Trophoblast cell (in vitro differentiated cells and primary cell): ENCODE measurements around the gene RELCH.

Source experiments
- DNase-seq, 2 donors: peaks; one replicate each; pipeline ENCODE4 v3.0.0-alpha.2; 2016
- H2AFZ ChIP-seq: 2 replicates; pipeline ENCODE4 v1.6.1; 2013; ENCODE audit warnings: low read length, moderate library complexity, mild to moderate bottlenecking; ENCODE audit not compliant: insufficient read depth, poor library complexity
- H2AK5ac ChIP-seq: 2 replicates; pipeline ENCODE4 v1.6.1; 2013; ENCODE audit warnings: mild to moderate bottlenecking, low read length
- H2BK120ac ChIP-seq: 2 replicates; pipeline ENCODE4 v1.6.1; 2013; ENCODE audit warnings: low read length, mild to moderate bottlenecking, moderate library complexity; ENCODE audit not compliant: insufficient read depth, poor library complexity
- H2BK12ac ChIP-seq: 2 replicates; pipeline ENCODE4 v1.6.1; 2013; ENCODE audit warnings: mild to moderate bottlenecking, low read length, moderate library complexity
- H2BK5ac ChIP-seq: 2 replicates; pipeline ENCODE4 v1.6.1; 2013; ENCODE audit warnings: low read length, low read depth, moderate library complexity, mild to moderate bottlenecking; ENCODE audit not compliant: poor library complexity
- H3K14ac ChIP-seq: 2 replicates; pipeline ENCODE4 v1.6.1; 2013; ENCODE audit warnings: mild to moderate bottlenecking, low read length
- H3K18ac ChIP-seq: 2 replicates; pipeline ENCODE4 v1.6.1; 2013; ENCODE audit warnings: mild to moderate bottlenecking, low read length
- H3K23ac ChIP-seq: 2 replicates; pipeline ENCODE4 v1.6.1; 2013; ENCODE audit warnings: low read length
- H3K27ac ChIP-seq: 2 replicates; pipeline ENCODE4 v1.5.1; 2013; ENCODE audit warnings: low read depth, mild to moderate bottlenecking, inconsistent platforms, low read length, moderate library complexity
- H3K27me3 ChIP-seq: 2 replicates; pipeline ENCODE4 v1.6.1; 2013; ENCODE audit warnings: inconsistent platforms, mild to moderate bottlenecking, low read length, moderate library complexity; ENCODE audit not compliant: insufficient read depth
- H3K36me3 ChIP-seq, 2 experiments: 1 replicate in 1 of 2; 2 replicates in 1 of 2; pipeline ENCODE4 v1.6.1; 2013; ENCODE audit warnings: low read length in 2 of 2, mild to moderate bottlenecking in 2 of 2, moderate library complexity in 1 of 2; ENCODE audit not compliant: insufficient read depth in 2 of 2, control insufficient read depth in 1 of 2
- H3K4ac ChIP-seq: 2 replicates; pipeline ENCODE4 v1.6.1; 2013; ENCODE audit warnings: low read depth, mild to moderate bottlenecking, low read length, moderate library complexity
- H3K4me1 ChIP-seq, 2 experiments: 1 replicate in 1 of 2; 2 replicates in 1 of 2; pipeline ENCODE4 v1.6.1; 2013; ENCODE audit warnings: low read length in 2 of 2, mild to moderate bottlenecking in 2 of 2, moderate library complexity in 1 of 2; ENCODE audit not compliant: insufficient read depth in 2 of 2, control insufficient read depth in 1 of 2
- H3K4me2 ChIP-seq: 2 replicates; pipeline ENCODE4 v1.6.1; 2013; ENCODE audit warnings: inconsistent platforms, mild to moderate bottlenecking, low read length, moderate library complexity
- H3K4me3 ChIP-seq: 2 replicates; pipeline ENCODE4 v1.5.1; 2013; ENCODE audit warnings: mild to moderate bottlenecking, low read depth, low read length, inconsistent platforms
- H3K79me1 ChIP-seq: one replicate; pipeline ENCODE4 v1.6.1; 2013; ENCODE audit warnings: low read length
- H3K79me2 ChIP-seq: 2 replicates; pipeline ENCODE4 v1.6.1; 2013; ENCODE audit warnings: low read length, mild to moderate bottlenecking; ENCODE audit not compliant: control insufficient read depth, insufficient read depth, poor library complexity
- H3K9ac ChIP-seq: 2 replicates; pipeline ENCODE4 v1.6.1; 2013; ENCODE audit warnings: mild to moderate bottlenecking, low read length
- H3K9me3 ChIP-seq: 2 replicates; pipeline ENCODE4 v1.6.1; 2013; ENCODE audit warnings: low read depth, mild to moderate bottlenecking, control low read depth, inconsistent platforms, low read length; ENCODE audit not compliant: insufficient read depth
- H4K12ac ChIP-seq: 2 replicates; pipeline ENCODE4 v1.6.1; 2013; ENCODE audit warnings: low read depth, mild to moderate bottlenecking, low read length, moderate library complexity
- H4K8ac ChIP-seq: 2 replicates; pipeline ENCODE4 v1.6.1; 2013; ENCODE audit warnings: low read depth, mild to moderate bottlenecking, low read length, moderate library complexity
- H4K91ac ChIP-seq: one replicate; pipeline ENCODE4 v1.6.1; 2013; ENCODE audit warnings: low read depth, mild to moderate bottlenecking, low read length, moderate library complexity
- WGBS: extraction: QIAGEN DNeasy Blood & Tissue Kit; methylation state at CpG from one replicate; pipeline ENCODE4 v1.1.7; 2013; ENCODE audit warnings: missing lambda C conversion rate; ENCODE audit not compliant: insufficient read length, insufficient coverage; ENCODE audit errors: extremely low coverage; 5-methylcytosine and 5-hydroxymethylcytosine counted together

RELCH gene

DNA sequence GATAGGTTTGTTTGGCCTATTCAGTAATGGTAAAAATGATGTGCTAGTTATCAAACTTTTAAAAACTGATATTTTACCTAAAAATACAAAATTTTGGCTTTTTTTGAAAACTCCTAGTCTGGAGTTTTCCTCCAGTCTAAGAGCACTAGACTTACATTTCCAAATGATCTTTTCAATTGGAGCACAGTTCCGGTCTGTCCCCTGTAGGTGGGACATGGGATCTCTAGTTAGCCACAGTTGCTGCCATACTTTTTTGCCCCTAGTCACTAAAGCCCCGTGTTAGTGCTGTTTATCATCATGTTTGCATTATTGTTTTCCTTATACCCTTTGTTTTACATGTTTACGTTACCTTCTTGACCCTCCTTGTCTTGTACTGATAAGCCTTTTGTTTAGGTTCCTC, 52.4 kb downstream of the RELCH start:
- H3K14ac ChIP-seq = no peak overlapping the region
- H3K27ac ChIP-seq = no peak overlapping the region
- no peak overlapping the region for H2AK5ac ChIP-seq
- no peaks in the 10 kb centered on the region for H3K4me1 ChIP-seq
- DNase-seq = peak in 1 of 2 donors; percentile 2
- no peak overlapping the region for H3K4me2 ChIP-seq
- no peak overlapping the region for H2AFZ ChIP-seq
- no peak overlapping the region for H3K4ac ChIP-seq
- no peak overlapping the region for H2BK120ac ChIP-seq
- no peak overlapping the region for H3K23ac ChIP-seq
- no peak overlapping the region for H4K91ac ChIP-seq
- H3K9me3 ChIP-seq = no peaks in the 10 kb centered on the region
- no peaks in the 10 kb centered on the region for H3K79me2 ChIP-seq
- no peak overlapping the region for H3K18ac ChIP-seq
- WGBS = no CpG with 5 or more reads among the region's 3 CpGs
- no peaks in the 10 kb centered on the region for H3K27me3 ChIP-seq
- H3K79me1 ChIP-seq = no peaks in the 10 kb centered on the region
- H2BK12ac ChIP-seq = no peak overlapping the region
- peaks cover 0 to 2% of the 10 kb centered on the region in 2 experiments for H3K36me3 ChIP-seq
- H3K4me3 ChIP-seq = no peak overlapping the region
- no peak overlapping the region for H2BK5ac ChIP-seq
- no peak overlapping the region for H4K12ac ChIP-seq
- no peak overlapping the region for H3K9ac ChIP-seq
- no peak overlapping the region for H4K8ac ChIP-seq

DNA sequence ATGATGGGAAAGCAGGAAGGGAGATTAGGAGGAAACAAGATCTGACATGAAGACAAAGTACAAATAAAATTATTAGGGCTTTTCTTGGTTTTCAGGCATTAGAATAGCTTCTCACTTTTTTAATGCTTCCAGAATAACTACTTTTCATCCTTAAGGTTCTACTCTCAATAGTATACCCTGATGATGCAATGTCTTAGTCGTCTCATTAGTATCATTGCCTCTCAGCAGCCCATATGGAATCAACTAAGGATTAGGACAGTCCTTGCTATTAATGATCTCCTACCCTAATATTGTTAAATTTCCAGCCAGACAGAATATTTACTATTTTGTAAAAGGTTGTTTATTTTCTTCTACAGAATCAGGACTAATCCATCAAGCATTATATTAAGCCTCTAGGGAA, 55.9 kb downstream of the RELCH start:
- no peak overlapping the region for H3K14ac ChIP-seq

DNA sequence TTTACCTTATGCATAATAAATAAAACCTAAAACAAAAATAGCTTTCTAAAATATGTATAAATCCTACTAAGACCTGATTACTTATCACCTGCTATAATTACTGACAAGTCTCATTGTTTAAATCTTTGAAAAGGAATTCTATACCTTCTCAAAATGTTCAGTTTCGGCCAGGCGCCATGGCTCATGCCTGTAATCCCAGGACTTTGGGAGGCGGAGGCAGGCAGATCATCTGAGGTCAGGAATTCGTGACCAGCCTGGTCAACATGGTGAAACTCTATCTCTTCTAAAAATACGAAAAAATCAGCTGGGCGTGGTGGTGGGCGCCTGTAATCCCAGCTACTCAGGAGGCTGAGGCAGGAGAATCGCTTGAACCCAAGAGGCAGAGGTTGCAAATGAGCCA, 58.1 kb downstream of the RELCH start:
- no peak overlapping the region for H3K14ac ChIP-seq
- H3K4me1 ChIP-seq = no peaks in the 10 kb centered on the region
- H4K12ac ChIP-seq = no peak overlapping the region
- H2AFZ ChIP-seq = no peak overlapping the region
- WGBS = no CpG with 5 or more reads among the region's 8 CpGs
- no peak overlapping the region for H2AK5ac ChIP-seq
- H2BK5ac ChIP-seq = no peak overlapping the region
- no peak overlapping the region for H3K4ac ChIP-seq
- H3K9me3 ChIP-seq = no peaks in the 10 kb centered on the region
- H2BK120ac ChIP-seq = no peak overlapping the region
- H3K36me3 ChIP-seq = peaks cover 0 to 2% of the 10 kb centered on the region in 2 experiments
- no peaks in the 10 kb centered on the region for H3K79me2 ChIP-seq
- H4K8ac ChIP-seq = no peak overlapping the region
- H3K23ac ChIP-seq = no peak overlapping the region
- no peak overlapping the region for H3K18ac ChIP-seq
- no peaks in the 10 kb centered on the region for H3K79me1 ChIP-seq
- peak; percentile 26 to 60 for DNase-seq
- H3K27ac ChIP-seq = no peak overlapping the region
- H3K9ac ChIP-seq = no peak overlapping the region
- no peak overlapping the region for H2BK12ac ChIP-seq
- no peak overlapping the region for H3K4me3 ChIP-seq
- no peaks in the 10 kb centered on the region for H3K27me3 ChIP-seq
- no peak overlapping the region for H4K91ac ChIP-seq
- no peak overlapping the region for H3K4me2 ChIP-seq

More for the DNA sequence above, 55.9 kb downstream of the RELCH start:
- Histone ChIP-seq H3K9ac (no peak overlapping the region), H4K8ac (no peak overlapping the region), H3K23ac (no peak overlapping the region), H2BK5ac (no peak overlapping the region), H3K18ac (no peak overlapping the region), H3K27ac (no peak overlapping the region), H3K4me2 (no peak overlapping the region), H3K4ac (no peak overlapping the region), H4K12ac (no peak overlapping the region), H3K4me3 (no peak overlapping the region), H3K79me2 (no peaks in the 10 kb centered on the region), H3K4me1 (no peaks in the 10 kb centered on the region), H3K36me3 (peaks cover 0 to 2% of the 10 kb centered on the region in 2 experiments), H4K91ac (no peak overlapping the region), H2BK12ac (no peak overlapping the region), H2AFZ (no peak overlapping the region), H2BK120ac (no peak overlapping the region), H3K79me1 (no peaks in the 10 kb centered on the region), H3K27me3 (no peaks in the 10 kb centered on the region), H3K9me3 (no peaks in the 10 kb centered on the region), H2AK5ac (no peak overlapping the region)
- no peak for DNase-seq
- no CpG with 5 or more reads among the region's 1 CpG for WGBS

DNA sequence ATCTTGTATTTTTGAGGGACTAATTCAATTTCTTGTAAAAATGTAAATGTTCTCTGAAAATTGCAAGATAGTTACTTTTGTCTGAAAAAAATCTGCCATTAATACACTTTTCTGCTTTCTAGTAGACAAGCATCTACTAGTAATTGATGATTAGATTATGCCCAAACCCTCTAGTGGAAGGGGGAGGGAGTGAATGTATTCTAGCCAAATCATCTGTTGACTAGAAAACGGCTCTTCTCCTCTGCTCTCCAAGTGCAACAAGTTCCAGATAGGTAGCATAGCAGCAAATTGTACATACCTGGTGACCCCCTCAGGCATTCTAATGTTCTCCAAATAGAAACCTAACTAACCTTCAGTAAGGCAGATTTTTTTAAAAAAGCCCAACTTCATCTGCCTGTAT, 58.6 kb downstream of the RELCH start:
- H3K79me2 ChIP-seq = no peaks in the 10 kb centered on the region
- no peak overlapping the region for H3K4ac ChIP-seq
- no peaks in the 10 kb centered on the region for H3K27me3 ChIP-seq
- no peak overlapping the region for H4K12ac ChIP-seq
- no peaks in the 10 kb centered on the region for H3K9me3 ChIP-seq
- H3K4me3 ChIP-seq = no peak overlapping the region
- no peaks in the 10 kb centered on the region for H3K79me1 ChIP-seq
- H3K4me1 ChIP-seq = no peaks in the 10 kb centered on the region
- no peak overlapping the region for H3K18ac ChIP-seq
- no peak overlapping the region for H2AK5ac ChIP-seq
- no CpG with 5 or more reads among the region's 1 CpG for WGBS
- no peak overlapping the region for H4K91ac ChIP-seq
- no peak overlapping the region for H3K9ac ChIP-seq
- no peak overlapping the region for H2BK12ac ChIP-seq
- no peak overlapping the region for H2BK5ac ChIP-seq
- H3K27ac ChIP-seq = no peak overlapping the region
- H3K23ac ChIP-seq = no peak overlapping the region
- peaks cover 0 to 1% of the 10 kb centered on the region in 2 experiments for H3K36me3 ChIP-seq
- no peak overlapping the region for H3K4me2 ChIP-seq
- H4K8ac ChIP-seq = no peak overlapping the region
- peak in 1 of 2 donors; percentile 26 for DNase-seq
- no peak overlapping the region for H3K14ac ChIP-seq
- H2BK120ac ChIP-seq = no peak overlapping the region
- no peak overlapping the region for H2AFZ ChIP-seq
